OCI-LY7 (cell line): ENCODE results near the gene DUSP6. TPM values are rescaled to one million over a fixed set of nuclear protein-coding genes. Genes with fewer than 3 reads are reported as not detected.

Source experiments
- BruUV-seq: library from RNA; stranded (reverse); fragments of 400-500 nt; replicated peaks from 2 replicates; lab custom pipeline; 2021; lab: Mats Ljungman, UMichigan
- CTCF ChIA-PET: fragments of 300-600 bp; sonication (Branson Sonifier 250); formaldehyde crosslinking; loops from one replicate; lab custom pipeline; 2022; ENCODE audit warnings: antibody characterized with exemption; ENCODE audit not compliant: unreplicated experiment; lab: Charles Lee
- POLR2A ChIA-PET: fragments of 300-600 bp; sonication (Branson Sonifier 250); formaldehyde crosslinking; loops from one replicate; lab custom pipeline; 2022; ENCODE audit warnings: antibody characterized with exemption; lab: Charles Lee
- DNase-seq: peaks from one replicate; pipeline ENCODE4 v3.0.0-alpha.2; 2015; ENCODE audit warnings: low spot score
- H2AFZ ChIP-seq: fragments of 200-600 bp; sonication (generic), shearing (Covaris generic); 2 replicates; pipeline ENCODE4 v1.6.1; 2014; ENCODE audit warnings: mild to moderate bottlenecking, antibody characterized with exemption, low read length, moderate library complexity
- H3K27ac ChIP-seq: fragments of 200-600 bp; sonication (generic); 2 replicates; pipeline ENCODE4 v1.5.1; 2014; ENCODE audit warnings: mixed run types, low read depth, mild to moderate bottlenecking, moderate library complexity, low read length, inconsistent platforms; ENCODE audit not compliant: poor library complexity, severe bottlenecking
- H3K36me3 ChIP-seq: fragments of 200-600 bp; sonication (generic); 2 replicates; pipeline ENCODE4 v1.6.1; 2014; ENCODE audit warnings: mild to moderate bottlenecking, antibody characterized with exemption, low read length, moderate library complexity, mixed read lengths; ENCODE audit not compliant: insufficient read depth
- H3K4me1 ChIP-seq: fragments of 200-600 bp; sonication (generic); 2 replicates; pipeline ENCODE4 v1.5.1; 2014; ENCODE audit warnings: mild to moderate bottlenecking, low read length; ENCODE audit not compliant: insufficient read depth, poor library complexity, severe bottlenecking
- H3K4me2 ChIP-seq: fragments of 200-600 bp; sonication (generic); 2 replicates; pipeline ENCODE4 v1.6.1; 2014; ENCODE audit warnings: mild to moderate bottlenecking, low read length
- H3K4me3 ChIP-seq: fragments of 200-600 bp; sonication (generic); 2 replicates; pipeline ENCODE4 v1.5.1; 2014; ENCODE audit warnings: mild to moderate bottlenecking, low read depth, low read length; ENCODE audit not compliant: poor library complexity, severe bottlenecking
- H3K79me2 ChIP-seq: fragments of 200-600 bp; sonication (generic); 2 replicates; pipeline ENCODE4 v1.6.1; 2016; ENCODE audit warnings: low read depth, mild to moderate bottlenecking, low read length, moderate library complexity, mixed read lengths; ENCODE audit not compliant: insufficient read depth
- H3K9me2 ChIP-seq: fragments of 200-600 bp; sonication (generic); 2 replicates; pipeline ENCODE4 v1.6.1; 2016; ENCODE audit warnings: mild to moderate bottlenecking, low read length, mixed read lengths; ENCODE audit not compliant: insufficient read depth
- H3K9me3 ChIP-seq: fragments of 200-600 bp; sonication (generic); 2 replicates; pipeline ENCODE4 v1.6.1; 2014; ENCODE audit warnings: mild to moderate bottlenecking, mixed run types, low read length, mixed read lengths
- H4K20me1 ChIP-seq: fragments of 200-600 bp; sonication (generic); 2 replicates; pipeline ENCODE4 v1.6.1; 2014; ENCODE audit warnings: mild to moderate bottlenecking, antibody characterized with exemption, low read length, moderate library complexity, mixed read lengths; ENCODE audit not compliant: insufficient read depth
- EZH2phosphoT487 ChIP-seq: fragments of 200-600 bp; sonication (generic); IDR thresholded peaks from 2 replicates; pipeline ENCODE4 v1.6.1; 2018; ENCODE audit warnings: low read depth, borderline replicate concordance, mild to moderate bottlenecking, mixed run types, antibody characterized with exemption, low read length, moderate library complexity, mixed read lengths
- intact Hi-C: fragments of 100-400 bp; cut with micrococcal nuclease; formaldehyde crosslinking; loops from one replicate; pipeline ENCODE4 v1.10.0; 2022; ENCODE audit not compliant: unreplicated experiment
- total RNA-seq, 2 experiments: library from RNA; depleted of rRNA in 1 of 2; stranded (reverse); fragments of >200 nt in 1 of 2; shearing (Covaris generic) in 1 of 2; gene quantifications; 2 replicates each; pipeline ENCODE4 v1.2.3, GENCODE V29; 2014 to 2022
- TF ChIP-seq, protein P1 (sequence below): fragments of 200-600 bp; sonication (generic); conservative IDR thresholded peaks from 2 replicates; pipeline ENCODE4 v1.5.1; 2014; ENCODE audit warnings: mild to moderate bottlenecking, antibody characterized with exemption, low read length, moderate library complexity, mixed read lengths

DUSP6 gene
- total RNA-seq, 2 experiments from 2014 or later: 0.47 to 2.2 TPM

DNA sequence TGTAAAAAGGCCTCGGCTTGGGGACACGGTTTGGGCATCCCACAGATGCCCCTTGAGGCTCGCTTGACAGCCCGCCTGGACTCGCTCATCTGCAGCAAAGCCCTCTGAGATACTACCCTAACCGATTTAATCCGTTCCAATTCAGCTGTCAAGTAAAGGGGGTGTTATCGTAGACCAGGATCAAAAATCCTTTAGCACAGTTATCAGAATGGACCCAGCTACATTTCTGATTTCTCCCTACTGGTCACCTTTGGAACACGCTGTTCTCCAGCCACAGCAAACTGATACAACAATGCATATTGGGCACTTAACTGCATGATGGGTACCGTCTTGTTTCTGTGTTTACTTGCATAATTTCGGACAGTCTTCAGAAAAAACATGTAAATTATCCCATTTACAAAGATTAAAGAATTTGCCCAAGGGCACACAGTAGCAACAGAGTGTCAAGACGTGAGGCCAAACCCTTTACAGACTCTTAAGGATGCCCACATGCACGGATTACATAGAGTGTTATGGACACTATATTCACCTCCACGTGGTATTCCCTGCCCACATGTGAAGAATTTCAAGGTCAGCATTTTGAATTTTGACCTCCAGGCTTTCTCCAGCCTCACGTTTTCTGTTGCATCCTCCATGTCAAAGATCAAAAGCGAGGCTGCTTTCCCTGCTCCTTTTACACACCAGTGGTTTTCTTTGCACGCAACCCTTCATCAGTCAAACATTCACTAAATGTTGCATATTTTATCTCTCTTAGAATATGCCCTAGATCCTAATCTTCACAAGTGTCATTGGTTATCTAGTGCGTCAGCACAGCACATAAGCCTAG is 3.2 kb upstream of the DUSP6 start:
- no peak for DNase-seq
- POLR2A ChIA-PET: interaction anchor here (0.7 kb wide), 1 partner anchor 8 kb away, joined by 3 read pairs; no protein-coding TSS in a partner anchor
- Histone ChIP-seq H3K4me1 (peaks cover 47% of the 10 kb centered on the region), H3K4me3 (no peak overlapping the region), H2AFZ (no peak overlapping the region), H3K79me2 (no peaks in the 10 kb centered on the region), H4K20me1 (no peaks in the 10 kb centered on the region), H3K36me3 (no peaks in the 10 kb centered on the region), H3K27ac (no peak overlapping the region), H3K9me2 (no peaks in the 10 kb centered on the region), H3K9me3 (no peaks in the 10 kb centered on the region), H3K4me2 (no peak overlapping the region; the same call in 1 of the 2 replicates)
- intact Hi-C loops: no loop called here
- CTCF ChIA-PET: no interaction called here
- TF ChIP-seq EZH2phosphoT487: no peak
- TF ChIP-seq, protein P1, sequence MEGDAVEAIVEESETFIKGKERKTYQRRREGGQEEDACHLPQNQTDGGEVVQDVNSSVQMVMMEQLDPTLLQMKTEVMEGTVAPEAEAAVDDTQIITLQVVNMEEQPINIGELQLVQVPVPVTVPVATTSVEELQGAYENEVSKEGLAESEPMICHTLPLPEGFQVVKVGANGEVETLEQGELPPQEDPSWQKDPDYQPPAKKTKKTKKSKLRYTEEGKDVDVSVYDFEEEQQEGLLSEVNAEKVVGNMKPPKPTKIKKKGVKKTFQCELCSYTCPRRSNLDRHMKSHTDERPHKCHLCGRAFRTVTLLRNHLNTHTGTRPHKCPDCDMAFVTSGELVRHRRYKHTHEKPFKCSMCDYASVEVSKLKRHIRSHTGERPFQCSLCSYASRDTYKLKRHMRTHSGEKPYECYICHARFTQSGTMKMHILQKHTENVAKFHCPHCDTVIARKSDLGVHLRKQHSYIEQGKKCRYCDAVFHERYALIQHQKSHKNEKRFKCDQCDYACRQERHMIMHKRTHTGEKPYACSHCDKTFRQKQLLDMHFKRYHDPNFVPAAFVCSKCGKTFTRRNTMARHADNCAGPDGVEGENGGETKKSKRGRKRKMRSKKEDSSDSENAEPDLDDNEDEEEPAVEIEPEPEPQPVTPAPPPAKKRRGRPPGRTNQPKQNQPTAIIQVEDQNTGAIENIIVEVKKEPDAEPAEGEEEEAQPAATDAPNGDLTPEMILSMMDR: 0 out of 2 replicates have a peak, but pooled peaks have one; percentile 15
- BruUV-seq: no TSS peak

DNA sequence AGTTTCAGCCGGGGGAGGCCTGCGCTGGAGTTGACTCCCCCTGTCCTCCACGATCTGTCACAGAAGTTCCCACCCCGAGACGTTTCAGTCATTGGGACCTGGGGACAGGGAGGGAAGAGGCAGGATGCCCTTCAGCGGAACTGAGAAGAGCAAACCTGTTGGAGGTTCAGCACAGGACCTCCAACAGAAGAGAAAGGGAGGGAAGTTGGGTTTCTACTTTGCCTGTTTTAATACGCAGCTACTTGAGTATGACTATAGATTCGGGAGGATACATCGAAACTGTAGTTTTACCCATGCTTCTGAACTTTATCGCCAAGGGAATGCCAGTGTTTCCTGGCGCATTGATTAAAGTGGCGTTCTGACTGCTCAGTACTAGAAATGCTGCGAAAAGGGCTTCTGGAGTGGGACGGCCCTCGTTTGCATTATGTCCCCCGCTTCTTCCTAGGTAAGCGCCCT is 2.3 kb upstream of the DUSP6 start:
- ChIA-PET CTCF (no interaction called here), POLR2A (interaction anchor here (0.7 to 1.0 kb wide), 3 partner anchors 8 to 39 kb away, joined by 3 to 4 read pairs (median 3); no protein-coding TSS in a partner anchor)
- no peaks in the 10 kb centered on the region for H3K9me2 ChIP-seq
- peak overlapping the region; percentile 80 for H3K4me2 ChIP-seq
- no peaks in the 10 kb centered on the region for H3K9me3 ChIP-seq
- no TSS peak for BruUV-seq
- peaks cover 55% of the 10 kb centered on the region for H3K4me1 ChIP-seq
- peak overlapping the region; percentile 30; the same call in 1 of the 2 replicates for H2AFZ ChIP-seq
- no peaks in the 10 kb centered on the region for H4K20me1 ChIP-seq
- H3K27ac ChIP-seq: no peak overlapping the region
- H3K79me2 ChIP-seq: no peaks in the 10 kb centered on the region
- no peak for DNase-seq
- peak overlapping the region; percentile 64 for H3K4me3 ChIP-seq
- intact Hi-C loops: no loop called here
- TF ChIP-seq, protein P1: no peak
- TF ChIP-seq EZH2phosphoT487: no peak
- H3K36me3 ChIP-seq: no peaks in the 10 kb centered on the region
